Smooth muscle cell (in vitro differentiated cells): ENCODE data around the gene ERC2. TPM values are rescaled to one million over a fixed set of nuclear protein-coding genes. Genes with fewer than 3 reads are reported as not detected.

Experiments used
- DNase-seq: peaks from one replicate; lab custom pipeline; 2025; ENCODE audit not compliant: unreplicated experiment; lab: John Stamatoyannopoulos, UW
- H2AFZ ChIP-seq: fragments of 200-600 bp; sonication (generic); 2 replicates; pipeline ENCODE4 v1.6.0; 2016; ENCODE audit warnings: antibody characterized with exemption, low read depth, mild to moderate bottlenecking
- H3F3A ChIP-seq: fragments of 200-600 bp; sonication (generic); 2 replicates; pipeline ENCODE4 v1.6.0; 2017; ENCODE audit warnings: antibody characterized with exemption, low read depth
- H3K27ac ChIP-seq: fragments of 200-600 bp; sonication (generic); 2 replicates; pipeline ENCODE4 v1.5.1; 2016; ENCODE audit warnings: low read depth, mild to moderate bottlenecking
- H3K27me3 ChIP-seq: fragments of 200-600 bp; sonication (generic); 2 replicates; pipeline ENCODE4 v1.6.1; 2016; ENCODE audit warnings: low read depth, mild to moderate bottlenecking
- H3K36me3 ChIP-seq: fragments of 200-600 bp; sonication (generic); 2 replicates; pipeline ENCODE4 v1.5.1; 2016; ENCODE audit warnings: low read depth
- H3K4me1 ChIP-seq: fragments of 200-600 bp; sonication (generic); 2 replicates; pipeline ENCODE4 v1.5.1; 2016; ENCODE audit warnings: low read depth
- H3K4me2 ChIP-seq: fragments of 200-600 bp; sonication (generic); 2 replicates; pipeline ENCODE4 v1.6.0; 2016; ENCODE audit warnings: mild to moderate bottlenecking
- H3K4me3 ChIP-seq: fragments of 200-600 bp; sonication (generic); 2 replicates; pipeline ENCODE4 v1.5.1; 2016; ENCODE audit warnings: mild to moderate bottlenecking
- H3K79me2 ChIP-seq: fragments of 200-600 bp; sonication (generic); 2 replicates; pipeline ENCODE4 v1.6.0; 2016; ENCODE audit warnings: low read depth, mild to moderate bottlenecking
- H3K9ac ChIP-seq: fragments of 200-600 bp; sonication (generic); 2 replicates; pipeline ENCODE4 v1.6.0; 2016; ENCODE audit warnings: low read depth
- H3K9me3 ChIP-seq: fragments of 200-600 bp; sonication (generic); replicated peaks from 2 replicates; pipeline ENCODE4 v1.5.1; 2016; ENCODE audit warnings: low read depth
- H4K20me1 ChIP-seq: fragments of 200-600 bp; sonication (generic); 2 replicates; pipeline ENCODE4 v1.6.0; 2016; ENCODE audit warnings: low read depth
- WGBS: methylation state at CpG from one replicate; pipeline ENCODE4 v1.1.7; 2016; ENCODE audit warnings: low lambda C conversion rate; 5-methylcytosine and 5-hydroxymethylcytosine counted together
- polyA plus RNA-seq: library from polyadenylated mRNA; unstranded; fragments of >200 nt; fragmentation: Nextera tagmentation; extraction: Ambion mirVana; gene quantifications from 2 replicates; pipeline ENCODE4 v1.2.1, GENCODE V29; 2016
- total RNA-seq: library from RNA; depleted of rRNA; stranded (reverse); fragments of >200 nt; gene quantifications from 2 replicates; pipeline ENCODE4 v1.2.3, GENCODE V29; 2014
- TF ChIP-seq, protein P1 (sequence below): fragments of 200-600 bp; sonication (generic); IDR thresholded peaks from 2 replicates; pipeline ENCODE4 v1.5.1; 2017; ENCODE audit warnings: borderline replicate concordance, mild to moderate bottlenecking, antibody characterized with exemption; ENCODE audit not compliant: insufficient read depth, poor library complexity, severe bottlenecking

ERC2 gene
- total and polyA plus RNA-seq, 2 experiments from 2014 or later = 1.1 TPM; not detected in 1

DNA sequence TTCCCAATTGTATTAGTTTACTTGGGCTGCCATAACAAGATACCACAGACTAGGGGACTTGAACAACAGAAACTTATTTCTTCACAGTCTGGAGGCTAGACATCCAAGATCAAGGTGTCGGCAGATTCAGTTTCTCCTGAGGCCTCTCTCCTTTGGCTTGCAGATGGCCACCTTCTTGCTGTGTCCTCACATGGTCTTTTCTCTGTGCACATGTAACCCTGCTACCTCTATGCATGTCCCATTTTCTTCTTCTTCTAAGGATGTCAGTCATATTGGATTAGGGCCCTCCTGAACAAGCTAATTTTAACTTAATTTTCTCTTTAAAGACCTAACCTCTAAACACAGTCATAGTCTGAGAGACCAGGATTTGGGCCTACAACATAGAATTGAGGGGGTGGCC, 644.4 kb downstream of the ERC2 start:
- Histone ChIP-seq H3K4me3 (no peak overlapping the region), H2AFZ (no peak overlapping the region), H3K9ac (no peak overlapping the region), H3K4me2 (no peak overlapping the region), H3K79me2 (no peaks in the 10 kb centered on the region), H4K20me1 (no peaks in the 10 kb centered on the region), H3K9me3 (no peaks in the 10 kb centered on the region), H3F3A (no peaks in the 10 kb centered on the region), H3K36me3 (no peaks in the 10 kb centered on the region), H3K27me3 (peaks cover 17% of the 10 kb centered on the region), H3K4me1 (no peaks in the 10 kb centered on the region), H3K27ac (no peak overlapping the region)
- DNase-seq = no peak
- 88% methylated on average over 1 of the region's 1 CpG for WGBS
- TF ChIP-seq, protein P1, sequence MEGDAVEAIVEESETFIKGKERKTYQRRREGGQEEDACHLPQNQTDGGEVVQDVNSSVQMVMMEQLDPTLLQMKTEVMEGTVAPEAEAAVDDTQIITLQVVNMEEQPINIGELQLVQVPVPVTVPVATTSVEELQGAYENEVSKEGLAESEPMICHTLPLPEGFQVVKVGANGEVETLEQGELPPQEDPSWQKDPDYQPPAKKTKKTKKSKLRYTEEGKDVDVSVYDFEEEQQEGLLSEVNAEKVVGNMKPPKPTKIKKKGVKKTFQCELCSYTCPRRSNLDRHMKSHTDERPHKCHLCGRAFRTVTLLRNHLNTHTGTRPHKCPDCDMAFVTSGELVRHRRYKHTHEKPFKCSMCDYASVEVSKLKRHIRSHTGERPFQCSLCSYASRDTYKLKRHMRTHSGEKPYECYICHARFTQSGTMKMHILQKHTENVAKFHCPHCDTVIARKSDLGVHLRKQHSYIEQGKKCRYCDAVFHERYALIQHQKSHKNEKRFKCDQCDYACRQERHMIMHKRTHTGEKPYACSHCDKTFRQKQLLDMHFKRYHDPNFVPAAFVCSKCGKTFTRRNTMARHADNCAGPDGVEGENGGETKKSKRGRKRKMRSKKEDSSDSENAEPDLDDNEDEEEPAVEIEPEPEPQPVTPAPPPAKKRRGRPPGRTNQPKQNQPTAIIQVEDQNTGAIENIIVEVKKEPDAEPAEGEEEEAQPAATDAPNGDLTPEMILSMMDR = no peak

DNA sequence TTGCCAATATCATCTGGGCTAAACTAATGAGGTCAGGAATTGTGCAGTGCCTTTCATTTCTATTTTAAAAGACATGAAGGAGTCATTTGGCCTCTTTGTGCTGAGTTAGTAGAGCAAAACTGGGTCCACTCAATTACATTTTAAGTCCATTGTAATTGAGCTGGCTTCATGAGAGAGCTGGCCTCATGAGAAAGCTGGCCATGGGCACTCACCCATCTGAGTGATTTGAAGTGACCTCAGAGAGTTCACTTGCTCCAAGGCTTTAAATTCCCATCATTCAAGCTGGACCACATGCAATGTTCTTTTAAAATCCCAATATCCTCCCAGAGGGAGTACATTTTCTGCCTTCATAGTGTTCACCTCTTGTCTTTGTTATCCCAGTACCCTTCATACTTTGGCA, 645.3 kb downstream of the ERC2 start:
- TF ChIP-seq, protein P1 = no peak
- H3K27ac ChIP-seq = no peak overlapping the region
- H3K4me1 ChIP-seq = no peaks in the 10 kb centered on the region
- H3K4me3 ChIP-seq = no peak overlapping the region
- no peak for DNase-seq
- H3K36me3 ChIP-seq = no peaks in the 10 kb centered on the region
- no peaks in the 10 kb centered on the region for H4K20me1 ChIP-seq
- H3K27me3 ChIP-seq = peaks cover 26% of the 10 kb centered on the region
- no peak overlapping the region for H3K9ac ChIP-seq
- no peak overlapping the region for H2AFZ ChIP-seq
- no peak overlapping the region for H3K4me2 ChIP-seq
- H3K79me2 ChIP-seq = no peaks in the 10 kb centered on the region
- no peaks in the 10 kb centered on the region for H3K9me3 ChIP-seq
- no peaks in the 10 kb centered on the region for H3F3A ChIP-seq

DNA sequence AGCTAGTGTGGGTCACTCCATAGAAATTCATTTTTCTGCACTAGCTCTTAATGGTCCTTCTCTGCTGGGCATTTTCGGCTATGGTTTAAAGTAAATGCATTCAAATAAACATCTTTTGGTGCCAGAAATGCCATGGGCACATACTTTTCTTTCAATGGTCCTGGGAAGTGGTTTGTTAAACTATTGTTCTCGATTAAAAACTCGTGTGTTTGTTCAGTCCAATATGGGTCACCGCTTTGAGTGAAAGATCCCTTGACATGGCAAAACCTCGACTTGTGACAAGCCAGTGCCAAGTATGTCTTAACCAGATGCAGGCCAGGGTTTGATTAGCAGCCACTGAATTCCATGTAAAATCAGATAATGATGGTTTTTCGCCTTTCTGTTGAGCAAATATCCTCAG, 649.3 kb downstream of the ERC2 start:
- TF ChIP-seq, protein P1 = no peak
- Histone ChIP-seq H3K4me2 (no peak overlapping the region), H3F3A (no peaks in the 10 kb centered on the region), H3K27me3 (peaks cover 38% of the 10 kb centered on the region), H2AFZ (no peak overlapping the region), H3K9ac (no peak overlapping the region), H4K20me1 (no peaks in the 10 kb centered on the region), H3K36me3 (no peaks in the 10 kb centered on the region), H3K79me2 (no peaks in the 10 kb centered on the region), H3K27ac (no peak overlapping the region), H3K9me3 (no peaks in the 10 kb centered on the region), H3K4me3 (no peak overlapping the region), H3K4me1 (no peaks in the 10 kb centered on the region)
- WGBS = 88% methylated on average over 6 of the region's 6 CpGs
- no peak for DNase-seq

DNA sequence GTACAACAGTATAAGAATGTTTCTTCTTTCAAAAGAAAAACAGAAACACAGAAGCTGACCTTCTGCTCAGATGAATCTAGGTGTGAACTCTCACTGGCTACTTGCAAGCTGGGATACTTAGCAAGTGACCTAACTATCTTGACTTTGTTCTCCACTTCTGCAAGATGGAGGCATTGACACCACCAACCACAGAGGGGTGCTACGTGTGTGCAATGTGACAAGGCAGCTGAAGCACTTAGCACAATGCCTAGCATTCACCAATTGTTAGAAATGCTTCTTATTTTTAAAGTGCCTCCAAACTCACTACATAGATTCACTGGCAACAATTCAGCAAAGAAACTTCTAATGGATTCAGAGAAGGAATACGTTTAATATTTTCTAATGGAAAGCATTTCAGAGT, 649.8 kb downstream of the ERC2 start:
- Histone ChIP-seq H3F3A (no peaks in the 10 kb centered on the region), H3K4me1 (no peaks in the 10 kb centered on the region), H2AFZ (no peak overlapping the region), H3K27me3 (peaks cover 38% of the 10 kb centered on the region), H3K79me2 (no peaks in the 10 kb centered on the region), H3K9ac (no peak overlapping the region), H3K4me2 (no peak overlapping the region), H3K4me3 (no peak overlapping the region), H4K20me1 (no peaks in the 10 kb centered on the region), H3K36me3 (no peaks in the 10 kb centered on the region), H3K9me3 (no peaks in the 10 kb centered on the region), H3K27ac (no peak overlapping the region)
- WGBS = 76% methylated on average over 2 of the region's 2 CpGs
- TF ChIP-seq, protein P1 = no peak
- no peak for DNase-seq
